ENCODE data around the gene TRPC4. TPM values are rescaled to one million over a fixed set of nuclear protein-coding genes. Genes with fewer than 3 reads are reported as not detected.

TRPC4 gene
- total and polyA plus RNA-seq, 12 donors = 0.26 to 3.9 (median 1.0) TPM; not detected in 1

- Histone ChIP-seq H3K4me1 (no peaks in the 10 kb centered on the region), H3K27me3 (no peaks in the 10 kb centered on the region), H3K9me3 (no peaks in the 10 kb centered on the region), H3K36me3 (no peaks in the 10 kb centered on the region), H3K27ac (no peak overlapping the region), H3K4me3 (no peak overlapping the region)
- ATAC-seq = no peak
- no peak for DNase-seq
- TF ChIP-seq, protein P1, sequence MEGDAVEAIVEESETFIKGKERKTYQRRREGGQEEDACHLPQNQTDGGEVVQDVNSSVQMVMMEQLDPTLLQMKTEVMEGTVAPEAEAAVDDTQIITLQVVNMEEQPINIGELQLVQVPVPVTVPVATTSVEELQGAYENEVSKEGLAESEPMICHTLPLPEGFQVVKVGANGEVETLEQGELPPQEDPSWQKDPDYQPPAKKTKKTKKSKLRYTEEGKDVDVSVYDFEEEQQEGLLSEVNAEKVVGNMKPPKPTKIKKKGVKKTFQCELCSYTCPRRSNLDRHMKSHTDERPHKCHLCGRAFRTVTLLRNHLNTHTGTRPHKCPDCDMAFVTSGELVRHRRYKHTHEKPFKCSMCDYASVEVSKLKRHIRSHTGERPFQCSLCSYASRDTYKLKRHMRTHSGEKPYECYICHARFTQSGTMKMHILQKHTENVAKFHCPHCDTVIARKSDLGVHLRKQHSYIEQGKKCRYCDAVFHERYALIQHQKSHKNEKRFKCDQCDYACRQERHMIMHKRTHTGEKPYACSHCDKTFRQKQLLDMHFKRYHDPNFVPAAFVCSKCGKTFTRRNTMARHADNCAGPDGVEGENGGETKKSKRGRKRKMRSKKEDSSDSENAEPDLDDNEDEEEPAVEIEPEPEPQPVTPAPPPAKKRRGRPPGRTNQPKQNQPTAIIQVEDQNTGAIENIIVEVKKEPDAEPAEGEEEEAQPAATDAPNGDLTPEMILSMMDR (IDR thresholded peaks at IDR 0.05) = no peak
- intact Hi-C loops (cut with DNase I) = no loop called here
- 89 to 96% methylated on average over 3 of the region's 3 CpGs for WGBS, 2 donors
Observed at GRCh38 chr13:37755349-37755748, 114.2 kb downstream of the TRPC4 start.

DNA sequence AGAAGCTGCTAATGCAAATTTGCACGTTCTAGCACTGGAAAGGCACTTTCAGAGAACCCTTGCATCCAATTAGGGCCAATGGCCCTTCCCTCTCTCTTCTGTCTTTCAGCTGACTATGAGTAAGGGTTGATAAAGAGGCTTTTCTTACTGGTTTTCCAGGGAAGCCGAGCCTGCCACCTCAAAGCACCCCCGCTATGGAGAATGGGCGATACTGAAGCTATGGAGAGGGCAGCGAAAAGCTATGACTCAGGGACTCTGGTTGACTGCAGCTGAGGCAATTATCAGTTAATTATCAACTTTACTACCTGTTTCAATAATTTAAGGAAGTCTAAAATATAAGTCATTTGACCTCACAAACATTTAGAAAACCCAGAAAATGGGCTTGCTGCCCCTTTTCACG lies 115.8 kb downstream of the TRPC4 start:
- intact Hi-C loops (cut with DNase I) = no loop called here
- ATAC-seq (no peak), DNase-seq (no peak)
- H3K27me3 ChIP-seq = no peaks in the 10 kb centered on the region
- no peaks in the 10 kb centered on the region for H3K9me3 ChIP-seq
- no peaks in the 10 kb centered on the region for H3K4me1 ChIP-seq
- no peak overlapping the region for H3K27ac ChIP-seq
- TF ChIP-seq, protein P1 (IDR thresholded peaks at IDR 0.05) = no peak
- WGBS, 2 donors = 85% methylated on average over 6 of the region's 6 CpGs
- H3K4me3 ChIP-seq = no peak overlapping the region
- H3K36me3 ChIP-seq = no peaks in the 10 kb centered on the region

DNA sequence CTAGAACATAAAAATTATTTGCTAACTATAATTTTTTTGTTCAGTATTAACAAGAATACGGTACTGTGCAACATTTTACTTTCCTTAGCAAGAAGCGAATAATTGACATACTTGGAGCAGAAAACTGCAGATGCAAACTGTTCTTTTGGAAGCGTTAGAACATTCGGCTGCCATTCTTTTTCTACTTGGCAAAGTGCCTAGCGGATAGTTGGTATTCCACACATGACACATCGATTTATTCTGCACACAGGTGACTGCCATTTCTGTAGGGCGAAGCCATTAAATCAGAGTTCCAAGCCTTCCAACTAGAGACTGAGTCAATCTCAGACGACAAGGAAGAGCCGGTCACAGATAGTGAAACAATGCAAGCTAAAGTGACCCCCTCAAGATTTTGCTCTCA lies 117.4 kb downstream of the TRPC4 start:
- H3K27me3 ChIP-seq = no peaks in the 10 kb centered on the region
- DNase-seq (no peak), ATAC-seq (no peak)
- no peaks in the 10 kb centered on the region for H3K4me1 ChIP-seq
- no peaks in the 10 kb centered on the region for H3K9me3 ChIP-seq
- no peaks in the 10 kb centered on the region for H3K36me3 ChIP-seq
- 73 to 79% methylated on average over 9 of the region's 9 CpGs for WGBS, 2 donors
- intact Hi-C loops (cut with DNase I) = no loop called here
- H3K27ac ChIP-seq = no peak overlapping the region
- H3K4me3 ChIP-seq = no peak overlapping the region
- TF ChIP-seq, protein P1 (IDR thresholded peaks at IDR 0.05) = no peak

- H3K9me3 ChIP-seq = no peaks in the 10 kb centered on the region
- intact Hi-C loops (cut with DNase I) = no loop called here
- no peak overlapping the region for H3K4me3 ChIP-seq
- H3K4me1 ChIP-seq = no peaks in the 10 kb centered on the region
- ATAC-seq = no peak
- TF ChIP-seq, protein P1 (IDR thresholded peaks at IDR 0.05) = no peak
- DNase-seq = no peak
- no peaks in the 10 kb centered on the region for H3K36me3 ChIP-seq
- H3K27me3 ChIP-seq = no peaks in the 10 kb centered on the region
- no peak overlapping the region for H3K27ac ChIP-seq
- WGBS, 2 donors = 89 to 91% methylated on average over 9 of the region's 9 CpGs
Observed at GRCh38 chr13:37751025-37751424, 118.5 kb downstream of the TRPC4 start.

DNA sequence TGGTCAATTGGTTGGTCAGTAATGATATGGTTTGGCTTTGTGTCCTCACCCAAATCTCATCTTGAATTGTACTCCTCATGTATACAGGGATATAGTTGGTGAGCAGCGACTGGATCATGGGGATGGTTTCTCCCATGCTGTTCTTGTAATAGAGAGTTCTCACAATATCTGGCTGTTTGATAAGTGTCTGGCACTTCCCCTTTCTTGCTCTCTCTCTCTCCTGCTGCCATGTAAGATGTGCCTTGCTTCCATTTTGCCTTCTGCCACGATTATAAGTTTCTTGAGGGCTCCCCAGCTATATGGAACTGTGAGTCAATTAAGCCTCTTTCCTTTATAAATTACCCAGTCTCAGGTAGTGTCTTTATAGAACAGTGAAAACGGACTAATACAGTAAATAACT lies 120.7 kb downstream of the TRPC4 start:
- 80 to 88% methylated on average over 3 of the region's 3 CpGs for WGBS, 2 donors
- no peaks in the 10 kb centered on the region for H3K36me3 ChIP-seq

More for the DNA sequence above, 120.7 kb downstream of the TRPC4 start:
- no peaks in the 10 kb centered on the region for H3K27me3 ChIP-seq
- DNase-seq (no peak), ATAC-seq (no peak)
- H3K4me1 ChIP-seq = no peaks in the 10 kb centered on the region
- TF ChIP-seq, protein P1 (IDR thresholded peaks at IDR 0.05) = no peak
- H3K27ac ChIP-seq = no peak overlapping the region
- intact Hi-C loops (cut with DNase I) = no loop called here
- no peaks in the 10 kb centered on the region for H3K9me3 ChIP-seq
- H3K4me3 ChIP-seq = no peak overlapping the region
